ENCODE data around the gene SFXN5.
"Not testable (repeated sequence)": the region's sequence is repeated elsewhere in the genome, so short reads cannot be mapped to it uniquely, and the experiment has no call there.

DNA sequence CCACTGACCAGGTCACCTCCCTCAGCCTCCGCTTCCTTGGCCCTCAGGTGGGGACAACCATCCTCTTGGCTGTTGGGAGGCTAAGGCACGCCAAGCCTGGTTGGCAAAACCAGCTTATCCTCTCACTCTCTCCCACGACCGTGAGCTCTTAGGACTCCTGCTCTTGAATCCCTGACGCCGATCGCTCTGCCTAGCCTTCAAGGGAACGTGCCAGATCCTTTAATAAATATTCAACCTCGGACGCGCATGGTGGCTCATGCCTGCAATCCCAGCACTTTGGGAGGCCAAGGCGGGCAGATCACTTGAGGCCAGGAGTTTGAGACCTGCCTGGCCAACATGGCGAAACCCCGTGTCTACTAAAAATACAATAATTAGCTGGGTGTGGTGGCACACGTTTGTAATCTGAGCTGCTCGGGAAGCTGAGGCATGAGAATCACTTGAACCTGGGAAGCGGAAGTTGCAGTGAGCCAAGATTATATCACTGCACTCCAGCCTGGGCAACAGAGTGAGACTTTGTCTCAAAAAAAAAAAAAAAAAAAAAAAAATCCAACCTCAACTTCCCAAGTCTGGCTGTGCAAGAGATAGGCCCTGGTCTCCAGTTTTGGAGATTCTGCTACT, 22.2 kb upstream of the SFXN5 start:
- TF ChIP-seq, protein P1, sequence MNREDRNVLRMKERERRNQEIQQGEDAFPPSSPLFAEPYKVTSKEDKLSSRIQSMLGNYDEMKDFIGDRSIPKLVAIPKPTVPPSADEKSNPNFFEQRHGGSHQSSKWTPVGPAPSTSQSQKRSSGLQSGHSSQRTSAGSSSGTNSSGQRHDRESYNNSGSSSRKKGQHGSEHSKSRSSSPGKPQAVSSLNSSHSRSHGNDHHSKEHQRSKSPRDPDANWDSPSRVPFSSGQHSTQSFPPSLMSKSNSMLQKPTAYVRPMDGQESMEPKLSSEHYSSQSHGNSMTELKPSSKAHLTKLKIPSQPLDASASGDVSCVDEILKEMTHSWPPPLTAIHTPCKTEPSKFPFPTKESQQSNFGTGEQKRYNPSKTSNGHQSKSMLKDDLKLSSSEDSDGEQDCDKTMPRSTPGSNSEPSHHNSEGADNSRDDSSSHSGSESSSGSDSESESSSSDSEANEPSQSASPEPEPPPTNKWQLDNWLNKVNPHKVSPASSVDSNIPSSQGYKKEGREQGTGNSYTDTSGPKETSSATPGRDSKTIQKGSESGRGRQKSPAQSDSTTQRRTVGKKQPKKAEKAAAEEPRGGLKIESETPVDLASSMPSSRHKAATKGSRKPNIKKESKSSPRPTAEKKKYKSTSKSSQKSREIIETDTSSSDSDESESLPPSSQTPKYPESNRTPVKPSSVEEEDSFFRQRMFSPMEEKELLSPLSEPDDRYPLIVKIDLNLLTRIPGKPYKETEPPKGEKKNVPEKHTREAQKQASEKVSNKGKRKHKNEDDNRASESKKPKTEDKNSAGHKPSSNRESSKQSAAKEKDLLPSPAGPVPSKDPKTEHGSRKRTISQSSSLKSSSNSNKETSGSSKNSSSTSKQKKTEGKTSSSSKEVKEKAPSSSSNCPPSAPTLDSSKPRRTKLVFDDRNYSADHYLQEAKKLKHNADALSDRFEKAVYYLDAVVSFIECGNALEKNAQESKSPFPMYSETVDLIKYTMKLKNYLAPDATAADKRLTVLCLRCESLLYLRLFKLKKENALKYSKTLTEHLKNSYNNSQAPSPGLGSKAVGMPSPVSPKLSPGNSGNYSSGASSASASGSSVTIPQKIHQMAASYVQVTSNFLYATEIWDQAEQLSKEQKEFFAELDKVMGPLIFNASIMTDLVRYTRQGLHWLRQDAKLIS (CRISPR knock-in tag; IDR thresholded peaks at IDR 0.05; ENCODE audit: borderline replicate concordance), result not testable (repeated sequence)
- not testable (repeated sequence) for TF ChIP-seq CTCF (IDR thresholded peaks at IDR 0.05); ZNF219 (CRISPR knock-in tag; IDR thresholded peaks at IDR 0.05; ENCODE audit: borderline replicate concordance); ESRRA (CRISPR knock-in tag; IDR thresholded peaks at IDR 0.05; ENCODE audit: borderline replicate concordance); ZNF121 (CRISPR knock-in tag; IDR thresholded peaks at IDR 0.05); ZNF512 (CRISPR knock-in tag; IDR thresholded peaks at IDR 0.05; ENCODE audit: borderline replicate concordance)
- TF ChIP-seq, protein P2, sequence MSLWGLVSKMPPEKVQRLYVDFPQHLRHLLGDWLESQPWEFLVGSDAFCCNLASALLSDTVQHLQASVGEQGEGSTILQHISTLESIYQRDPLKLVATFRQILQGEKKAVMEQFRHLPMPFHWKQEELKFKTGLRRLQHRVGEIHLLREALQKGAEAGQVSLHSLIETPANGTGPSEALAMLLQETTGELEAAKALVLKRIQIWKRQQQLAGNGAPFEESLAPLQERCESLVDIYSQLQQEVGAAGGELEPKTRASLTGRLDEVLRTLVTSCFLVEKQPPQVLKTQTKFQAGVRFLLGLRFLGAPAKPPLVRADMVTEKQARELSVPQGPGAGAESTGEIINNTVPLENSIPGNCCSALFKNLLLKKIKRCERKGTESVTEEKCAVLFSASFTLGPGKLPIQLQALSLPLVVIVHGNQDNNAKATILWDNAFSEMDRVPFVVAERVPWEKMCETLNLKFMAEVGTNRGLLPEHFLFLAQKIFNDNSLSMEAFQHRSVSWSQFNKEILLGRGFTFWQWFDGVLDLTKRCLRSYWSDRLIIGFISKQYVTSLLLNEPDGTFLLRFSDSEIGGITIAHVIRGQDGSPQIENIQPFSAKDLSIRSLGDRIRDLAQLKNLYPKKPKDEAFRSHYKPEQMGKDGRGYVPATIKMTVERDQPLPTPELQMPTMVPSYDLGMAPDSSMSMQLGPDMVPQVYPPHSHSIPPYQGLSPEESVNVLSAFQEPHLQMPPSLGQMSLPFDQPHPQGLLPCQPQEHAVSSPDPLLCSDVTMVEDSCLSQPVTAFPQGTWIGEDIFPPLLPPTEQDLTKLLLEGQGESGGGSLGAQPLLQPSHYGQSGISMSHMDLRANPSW (CRISPR knock-in tag; conservative IDR thresholded peaks at IDR 0.05; ENCODE audit: low read depth), result not testable (repeated sequence)
